ENCODE measurements around the gene WFDC1.
A peak's percentile ranks its signal among the peaks of the same experiment; 100 is the strongest.

WFDC1 gene

GRCh38 chr16:84294531-84295142 lies at the start of gene WFDC1:
WFDC1 (plus strand) TSS chr16:84294878; CDS start chr16:84294972, 94 bp downstream.
- peak; percentile 65 for DNase-seq

- DNase-seq, result no peak
These were observed 48.6 kb upstream of the WFDC1 start for GRCh38 chr16:84245956-84246678.

GRCh38 chr16:84246679-84247077 lies 48.0 kb upstream of the WFDC1 start:
- no peak for DNase-seq

- DNase-seq, result no peak
These were observed 47.3 kb upstream of the WFDC1 start for GRCh38 chr16:84247331-84247730.

- no peak for DNase-seq
These were observed 46.8 kb upstream of the WFDC1 start for GRCh38 chr16:84247844-84248243.

- DNase-seq, result no peak
These were observed 42.5 kb upstream of the WFDC1 start for GRCh38 chr16:84252184-84252583.

GRCh38 chr16:84253173-84253572 lies 41.5 kb upstream of the WFDC1 start:
- no peak for DNase-seq

- no peak for DNase-seq
These were observed 40.6 kb upstream of the WFDC1 start for GRCh38 chr16:84254062-84254461.

- DNase-seq, result no peak
These were observed 39.4 kb upstream of the WFDC1 start for GRCh38 chr16:84255050-84255810.

- no peak for DNase-seq
These were observed 36.4 kb upstream of the WFDC1 start for GRCh38 chr16:84258266-84258665.

- no peak for DNase-seq
These were observed 35.0 kb upstream of the WFDC1 start for GRCh38 chr16:84259691-84260090.

GRCh38 chr16:84260766-84261554 lies 33.7 kb upstream of the WFDC1 start:
- no peak for DNase-seq

- DNase-seq, result no peak
These were observed 32.6 kb upstream of the WFDC1 start for GRCh38 chr16:84262031-84262430.

- no peak for DNase-seq
These were observed 31.7 kb upstream of the WFDC1 start for GRCh38 chr16:84262939-84263338.

GRCh38 chr16:84266451-84266850 lies 28.2 kb upstream of the WFDC1 start:
- DNase-seq, result no peak

- DNase-seq, result no peak
These were observed 27.3 kb upstream of the WFDC1 start for GRCh38 chr16:84267380-84267779.

- no peak for DNase-seq
These were observed 26.2 kb upstream of the WFDC1 start for GRCh38 chr16:84268291-84269040.

GRCh38 chr16:84270071-84270470 lies 24.6 kb upstream of the WFDC1 start:
- DNase-seq, result no peak

- DNase-seq, result no peak
These were observed 24.1 kb upstream of the WFDC1 start for GRCh38 chr16:84270531-84270930.

GRCh38 chr16:84271037-84271436 lies 23.6 kb upstream of the WFDC1 start:
- no peak for DNase-seq

GRCh38 chr16:84271866-84272265 lies 22.8 kb upstream of the WFDC1 start:
- DNase-seq, result no peak

GRCh38 chr16:84272740-84273320 lies 21.8 kb upstream of the WFDC1 start:
- no peak for DNase-seq

Measured in right forelimb (tissue), 1 donor.